ENCODE results near the gene TCF7L2.

The TCF7L2 gene

GRCh38 chr10:112949143-112949823 lies 764 bp upstream of the TCF7L2 start:
- DNase-seq = no peak

GRCh38 chr10:112950714-112951358 lies 789 bp downstream of the TCF7L2 start:
- DNase-seq = no peak

- no peak for DNase-seq
Observed at GRCh38 chr10:112951359-112952281, 1.6 kb downstream of the TCF7L2 start.

- no peak for DNase-seq
Observed at GRCh38 chr10:112952282-112953173, 2.5 kb downstream of the TCF7L2 start.

GRCh38 chr10:112953174-112954159 lies 3.4 kb downstream of the TCF7L2 start:
- DNase-seq = no peak

GRCh38 chr10:112954974-112955581 lies 5.0 kb downstream of the TCF7L2 start:
- no peak for DNase-seq

- no peak for DNase-seq
Observed at GRCh38 chr10:112955582-112956421, 5.8 kb downstream of the TCF7L2 start.

GRCh38 chr10:112956631-112957350 lies 6.7 kb downstream of the TCF7L2 start:
- DNase-seq = no peak

- no peak for DNase-seq
Observed at GRCh38 chr10:112957640-112958092, 7.6 kb downstream of the TCF7L2 start.

- DNase-seq = no peak
Observed at GRCh38 chr10:112958275-112958995, 8.4 kb downstream of the TCF7L2 start.

- no peak for DNase-seq
Observed at GRCh38 chr10:112959207-112959838, 9.3 kb downstream of the TCF7L2 start.

- no peak for DNase-seq
Observed at GRCh38 chr10:112960151-112960681, 10.2 kb downstream of the TCF7L2 start.

- DNase-seq = no peak
Observed at GRCh38 chr10:112961609-112962008, 11.6 kb downstream of the TCF7L2 start.

GRCh38 chr10:112962343-112962742 lies 12.3 kb downstream of the TCF7L2 start:
- no peak for DNase-seq

GRCh38 chr10:112963835-112964234 lies 13.8 kb downstream of the TCF7L2 start:
- DNase-seq = no peak

- DNase-seq = no peak
Observed at GRCh38 chr10:112964482-112964881, 14.4 kb downstream of the TCF7L2 start.

GRCh38 chr10:112966194-112966855 lies 16.3 kb downstream of the TCF7L2 start:
- no peak for DNase-seq
